Gastroesophageal sphincter (tissue), 3 donors: ENCODE results near the gene BCOR.

Source experiments
- CTCF ChIP-seq, 4 experiments: fragments of 200-600 bp in 2 of 4; fragments of 450-650 bp in 2 of 4; sonication (generic) in 1 of 4; IDR thresholded peaks; one replicate each; pipeline ENCODE4 v1.5.1; 2017 to 2019; ENCODE audit warnings: antibody characterized with exemption in 4 of 4, mild to moderate bottlenecking in 2 of 4, moderate library complexity in 2 of 4
- EP300 ChIP-seq: sonication (generic); formaldehyde crosslinking; IDR thresholded peaks from one replicate; pipeline ENCODE4 v1.6.1; 2017; ENCODE audit warnings: antibody characterized with exemption, mild to moderate bottlenecking
- POLR2A ChIP-seq, 2 donors: fragments of 450-650 bp; IDR thresholded peaks; one replicate each; pipeline ENCODE4 v1.6.1; 2017; ENCODE audit warnings: antibody characterized with exemption in 2 of 2, mild to moderate bottlenecking in 2 of 2, moderate library complexity in 1 of 2
- POLR2AphosphoS5 ChIP-seq: sonication (generic); formaldehyde crosslinking; IDR thresholded peaks from one replicate; pipeline ENCODE4 v1.6.1; 2017; ENCODE audit warnings: antibody characterized with exemption

- TF ChIP-seq CTCF (IDR thresholded peaks at IDR 0.05), result no peak
- no peak for TF ChIP-seq EP300
- no peak for TF ChIP-seq POLR2A (IDR thresholded peaks at IDR 0.05)
- TF ChIP-seq POLR2AphosphoS5, result no peak
Measured at GRCh38 chrX:40084471-40085101, 13.2 kb downstream of the BCOR start.
